ENCODE results near the gene COPG1. TPM values are rescaled to one million over a fixed set of nuclear protein-coding genes. Genes with fewer than 3 reads are reported as not detected.
A peak's percentile ranks its signal among the peaks of the same experiment; 100 is the strongest.

Gene COPG1
- total and polyA plus RNA-seq, 2 of the 13 experiments (the other 11 are each of a cell fraction or from before 2014, with no cell fraction given): 98.6 to 166 TPM

GRCh38 chr3:129315998-129316247 lies 66.5 kb downstream of the COPG1 start:
- intact Hi-C loops (cut with micrococcal nuclease; ENCODE audit: unreplicated experiment): loop anchor here (2.0 kb wide), 1 partner anchor 37 kb away; the partner anchor contains the start of gene HMCES
- peak overlapping the region; percentile 85 for H3K27ac ChIP-seq (ENCODE audit: extremely low read length, insufficient read depth, low read length)
- TF ChIP-seq ZNF691 (CRISPR knock-in tag; IDR thresholded peaks at IDR 0.05; ENCODE audit: borderline replicate concordance, low read depth): 0 out of 2 replicates have a peak, but pooled peaks have one; percentile 62
- 0 out of 2 replicates have a peak, but pooled peaks have one; percentile 50 for TF ChIP-seq ZNF878 (CRISPR knock-in tag; IDR thresholded peaks at IDR 0.05)
- no peak for TF ChIP-seq NCOR1 (IDR thresholded peaks at IDR 0.05; ENCODE audit: borderline replicate concordance, low read length)
- TF ChIP-seq ZNF24 (IDR thresholded peaks at IDR 0.05): no peak
- no peak for TF ChIP-seq KDM5A (IDR thresholded peaks at IDR 0.05; ENCODE audit: borderline replicate concordance, low read length)
- 0 out of 2 replicates have a peak, but pooled peaks have one; percentile 48 for TF ChIP-seq RARG (CRISPR knock-in tag; IDR thresholded peaks at IDR 0.05; ENCODE audit: low read depth)
- TF ChIP-seq ZNF543 (CRISPR knock-in tag; IDR thresholded peaks at IDR 0.05): no peak; the same call in 1 of the 2 replicates
- no peak for TF ChIP-seq ZNF768 (CRISPR knock-in tag; IDR thresholded peaks at IDR 0.05)
- TF ChIP-seq HNF1A (IDR thresholded peaks at IDR 0.05; ENCODE audit: low read depth): no peak
- no peak; the same call in 1 of the 2 replicates for TF ChIP-seq HNF1A (CRISPR knock-in tag; IDR thresholded peaks at IDR 0.05; ENCODE audit: borderline replicate concordance)
- TF ChIP-seq ZNF362 (CRISPR knock-in tag; IDR thresholded peaks at IDR 0.05; ENCODE audit: borderline replicate concordance): no peak
- no peak for TF ChIP-seq ZNF747 (CRISPR knock-in tag; IDR thresholded peaks at IDR 0.05; ENCODE audit: borderline replicate concordance)
- TF ChIP-seq ZNF678 (CRISPR knock-in tag; IDR thresholded peaks at IDR 0.05): 0 out of 2 replicates have a peak, but pooled peaks have one; percentile 50
- no peak for TF ChIP-seq ZNF468 (CRISPR knock-in tag; IDR thresholded peaks at IDR 0.05)
- 0 out of 2 replicates have a peak, but pooled peaks have one; percentile 14 for TF ChIP-seq CERS6 (CRISPR knock-in tag; IDR thresholded peaks at IDR 0.05)
- TF ChIP-seq IKZF4 (CRISPR knock-in tag; IDR thresholded peaks at IDR 0.05; ENCODE audit: borderline replicate concordance, low read depth, not compliant biosample characterization): peak; percentile 71

More at GRCh38 chr3:129315998-129316247, 66.5 kb downstream of the COPG1 start:
- no TSS peak for BruUV-seq (replicated peaks)
- peaks cover 25% of the 10 kb centered on the region for H3K4me1 ChIP-seq (ENCODE audit: insufficient read depth, low read length)
- WGBS (ENCODE audit: low lambda C conversion rate): 1% methylated on average over 24 of the region's 34 CpGs
- H3K4me2 ChIP-seq (ENCODE audit: low read depth, low read length): peak overlapping the region; percentile 83; the same call in 1 of the 2 replicates
- no peaks in the 10 kb centered on the region for H3K9me3 ChIP-seq (ENCODE audit: low read length)
- H3K4me3 ChIP-seq (replicated peaks in 1 of 3; ENCODE audit: insufficient read depth in 1 of 3, low read depth in 2 of 3, low read length in 3 of 3): peak overlapping the region; percentile 92 to 98 (median 95)
- DNase-seq (ENCODE audit: low spot score): no peak
- H3K9ac ChIP-seq (ENCODE audit: insufficient read depth, low read depth, low read length): peak overlapping the region; percentile 88
- CTCF ChIA-PET (ENCODE audit: low intra/inter-chr PET ratio, low total read pairs): no interaction called here
- no peak for FAIRE-seq
- in situ Hi-C loops (cut with HindIII; ENCODE audit: extremely low pct_ligation_motif_present, low pct_unique_long_range_greater_than_20kb): no loop called here
- H4K20me1 ChIP-seq (ENCODE audit: insufficient read depth, low read length): peaks cover 8% of the 10 kb centered on the region; the same call in 1 of the 2 replicates
- no peaks in the 10 kb centered on the region for H3K36me3 ChIP-seq (replicated peaks in 1 of 2; ENCODE audit: control insufficient read depth in 1 of 2, insufficient read depth in 2 of 2, low read length in 2 of 2)
- POLR2A ChIA-PET: interaction anchor here (0.7 to 3.5 kb wide), 25 partner anchors 11 to 317 kb away, joined by 3 to 33 read pairs (median 4); partner anchors contain the start of genes CNBP, COPG1, HMCES and IFT122
- no peaks in the 10 kb centered on the region; a peak in 1 of 5 replicates for H3K27me3 ChIP-seq (ENCODE audit: control insufficient read depth in 1 of 2, insufficient read depth in 2 of 2, low read length in 2 of 2)
- no peak overlapping the region for H2AFZ ChIP-seq (ENCODE audit: low read length)
- H3K79me2 ChIP-seq (ENCODE audit: insufficient read depth, low read length): peaks cover 5% of the 10 kb centered on the region
- peak; percentile 24; the same call in 2 of the 3 replicates for ATAC-seq
